Fibroblast of mammary gland (primary cell): ENCODE measurements around the gene ADAMTS14.

ENCODE experiments used
- DNase-seq: peaks from one replicate; pipeline ENCODE4 v3.0.0-alpha.2; 2010; ENCODE audit warnings: low read depth
- H3K4me3 ChIP-seq: 2 replicates; pipeline ENCODE4 v1.5.1; 2011; ENCODE audit warnings: low read depth, mild to moderate bottlenecking, low read length, moderate library complexity; ENCODE audit not compliant: control insufficient read depth
- CTCF ChIP-seq: conservative IDR thresholded peaks from 2 replicates; pipeline ENCODE4 v1.5.1; 2011; ENCODE audit warnings: low read depth, low read length, inconsistent platforms; ENCODE audit not compliant: control insufficient read depth, insufficient read depth

Gene ADAMTS14

DNA sequence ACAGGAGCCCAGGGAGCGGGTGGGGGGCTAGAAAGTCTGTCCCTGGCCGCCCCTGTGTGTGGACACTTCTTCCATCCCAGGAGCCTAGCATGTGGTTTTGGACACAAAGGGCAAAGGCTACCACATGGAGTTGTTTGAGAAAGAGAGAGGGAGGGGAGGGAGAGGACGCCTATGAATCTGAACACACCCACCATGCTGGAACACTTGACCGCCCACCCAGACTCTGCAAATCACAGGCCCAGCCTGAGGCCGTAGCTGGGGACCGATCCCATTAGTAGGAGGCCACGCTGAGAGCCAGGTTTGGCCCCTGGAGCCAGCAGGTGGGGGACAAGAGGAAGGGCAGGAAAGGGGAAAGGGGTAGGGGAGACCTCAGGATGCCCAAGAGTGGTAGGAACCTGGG lies 39.6 kb downstream of the ADAMTS14 start:
- no peak for TF ChIP-seq CTCF
- DNase-seq: no peak
- H3K4me3 ChIP-seq: no peak overlapping the region

DNA sequence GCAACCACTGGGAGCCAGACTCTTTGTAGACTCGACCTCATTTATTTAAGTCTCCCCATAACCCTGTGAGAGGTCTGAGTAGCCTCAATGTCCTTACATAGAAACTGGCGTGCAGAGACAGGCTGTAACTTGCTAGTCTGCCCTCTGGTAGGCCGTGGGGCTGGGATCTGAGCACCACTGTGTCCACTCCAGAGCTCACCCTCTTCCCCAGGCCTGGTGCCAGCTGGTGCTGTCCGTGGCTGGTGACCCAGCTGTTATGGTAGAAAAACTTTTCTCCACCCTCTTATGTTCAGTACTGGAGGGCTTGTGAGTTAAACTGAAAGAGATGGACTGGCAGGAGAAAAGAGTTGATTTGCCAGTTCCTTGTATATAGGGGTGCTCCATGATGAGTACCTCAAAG lies 41.9 kb downstream of the ADAMTS14 start:
- H3K4me3 ChIP-seq: no peak overlapping the region
- TF ChIP-seq CTCF: no peak
- no peak for DNase-seq

GRCh38 chr10:70714951-70715350 lies 42.6 kb downstream of the ADAMTS14 start:
- no peak overlapping the region for H3K4me3 ChIP-seq
- DNase-seq: no peak
- no peak for TF ChIP-seq CTCF

GRCh38 chr10:70715853-70716795 lies 43.8 kb downstream of the ADAMTS14 start:
- DNase-seq: peak; percentile 78
- TF ChIP-seq CTCF: no peak

DNA sequence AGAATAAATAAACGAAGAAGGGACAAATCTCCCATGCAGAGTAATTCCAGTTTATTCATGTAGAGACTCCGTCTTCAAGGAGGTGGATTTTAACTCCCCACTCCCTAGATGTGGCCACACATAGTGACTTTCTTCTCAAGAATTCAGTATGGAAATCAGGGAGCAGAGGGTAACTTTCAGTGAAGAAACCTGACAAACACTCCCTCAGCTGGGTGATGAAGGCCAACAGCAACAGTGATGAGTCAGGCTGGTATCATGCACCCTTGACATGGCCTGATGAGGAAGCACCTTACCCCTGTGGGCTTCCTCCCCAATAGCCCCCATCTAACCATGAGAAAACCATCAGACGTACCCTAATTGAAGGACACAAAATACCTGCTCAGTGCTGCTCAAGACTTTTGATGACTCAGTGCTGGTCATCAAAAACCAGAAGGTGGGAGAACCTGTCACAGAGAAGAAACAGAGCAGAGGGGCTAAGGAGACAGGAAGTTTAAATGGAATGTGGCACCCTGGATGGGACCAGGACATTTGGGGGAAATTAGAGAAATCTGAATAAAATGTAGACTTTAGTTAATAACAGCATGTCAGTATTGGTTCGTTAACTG lies 50.6 kb downstream of the ADAMTS14 start:
- H3K4me3 ChIP-seq: no peak overlapping the region
- DNase-seq: peak; percentile 69
- TF ChIP-seq CTCF: no peak

More at GRCh38 chr10:70715853-70716795, 43.8 kb downstream of the ADAMTS14 start:
- no peak overlapping the region for H3K4me3 ChIP-seq

GRCh38 chr10:70723771-70724170 lies 51.5 kb downstream of the ADAMTS14 start:
- TF ChIP-seq CTCF: no peak

More at GRCh38 chr10:70723771-70724170, 51.5 kb downstream of the ADAMTS14 start:
- no peak overlapping the region for H3K4me3 ChIP-seq
- no peak for DNase-seq
